Measurements from ENCODE around the gene AFF3.

AFF3 gene

DNA sequence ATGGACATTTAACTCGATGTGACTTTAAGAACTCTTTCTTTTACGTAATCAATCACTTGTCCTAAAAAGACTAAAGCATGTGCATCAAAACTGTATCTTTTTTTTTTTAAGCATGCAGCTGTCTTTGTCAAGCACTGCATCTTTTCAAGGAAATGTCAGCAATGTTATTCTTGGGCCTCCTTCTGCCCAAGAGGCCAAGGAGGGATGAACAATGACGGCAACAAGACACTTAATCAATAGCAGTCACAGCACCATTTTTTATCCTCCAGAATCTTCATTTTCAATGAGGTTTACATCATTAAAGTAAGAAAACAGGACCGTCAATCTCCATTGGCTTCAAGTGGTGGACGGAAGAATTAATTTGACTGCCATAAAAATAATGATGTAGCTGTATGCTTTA, 253.8 kb downstream of the AFF3 start:
- DNase-seq (ENCODE audit: low read depth in 3 of 3) = no peak

DNA sequence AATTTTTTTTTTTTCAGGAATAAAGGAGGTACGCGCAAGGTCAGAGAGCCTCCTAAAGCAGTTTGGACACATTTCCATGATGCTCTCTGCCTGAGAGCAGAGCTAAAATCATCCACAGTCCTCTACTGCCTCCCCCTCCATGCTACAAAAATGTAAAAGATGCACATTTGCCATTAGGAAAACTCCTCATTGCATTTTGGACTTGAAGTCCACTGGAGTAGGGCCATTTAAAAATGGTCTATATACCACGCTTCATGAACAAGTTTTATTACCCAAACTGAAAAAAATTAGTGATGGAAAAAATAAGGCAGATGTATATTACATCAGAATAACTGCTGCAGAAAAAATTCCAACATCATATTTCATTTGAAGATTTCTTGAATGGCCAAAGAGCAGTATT, 256.0 kb downstream of the AFF3 start:
- DNase-seq (ENCODE audit: low read depth in 3 of 3) = no peak

DNA sequence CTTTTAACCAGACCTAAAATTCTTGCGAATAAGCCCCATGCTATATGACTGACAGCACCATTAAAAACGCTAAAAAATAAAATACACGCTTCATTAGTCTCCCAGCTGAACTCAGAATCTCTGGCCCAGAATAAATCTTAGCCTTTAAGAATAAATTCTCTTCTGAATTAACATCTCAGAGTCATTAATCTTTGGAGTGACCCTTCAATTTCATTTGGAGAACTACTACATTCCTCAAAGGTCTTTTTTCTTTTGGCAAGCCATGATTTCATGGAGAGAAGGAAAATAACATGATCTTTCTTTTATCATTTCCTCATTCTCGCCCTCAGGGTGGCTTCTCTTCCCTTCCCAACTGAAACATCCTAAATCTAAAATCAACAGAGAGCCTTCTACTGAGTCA, 259.0 kb downstream of the AFF3 start:
- no peak for DNase-seq (ENCODE audit: low read depth in 3 of 3)

DNA sequence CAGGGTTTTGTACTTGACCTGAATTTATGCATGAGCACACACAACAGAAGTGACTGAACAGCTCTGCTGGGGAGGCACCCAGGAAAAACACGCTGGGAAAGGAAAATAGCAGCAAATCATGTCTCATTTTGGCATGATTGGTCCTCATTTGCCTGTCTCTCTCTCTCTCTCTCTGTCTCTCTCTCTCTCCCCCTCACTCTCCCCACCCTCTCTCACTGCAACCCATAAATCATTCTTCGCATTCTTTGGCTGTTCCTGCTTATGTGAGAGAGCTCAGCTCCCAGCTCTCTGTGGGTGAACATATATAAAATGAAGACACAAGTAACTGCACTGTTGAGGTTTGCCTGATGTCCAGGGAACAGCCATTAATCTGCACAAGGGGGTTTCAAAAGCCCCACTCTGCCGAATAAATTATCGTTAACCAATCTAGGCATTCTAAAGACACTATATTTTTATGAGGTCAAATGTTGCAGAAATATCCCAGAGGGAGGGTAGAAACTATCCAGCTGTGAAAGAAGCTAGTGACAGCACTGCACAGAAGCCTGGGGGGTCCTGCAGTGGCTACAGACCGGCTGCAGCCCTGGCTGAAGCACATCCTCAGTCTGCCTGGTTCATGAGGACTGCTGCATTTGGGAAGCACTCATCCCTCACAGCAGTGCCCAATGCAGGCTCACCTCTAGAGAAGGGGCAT, 260.3 kb downstream of the AFF3 start:
- no peak for DNase-seq (ENCODE audit: low read depth in 3 of 3)

DNA sequence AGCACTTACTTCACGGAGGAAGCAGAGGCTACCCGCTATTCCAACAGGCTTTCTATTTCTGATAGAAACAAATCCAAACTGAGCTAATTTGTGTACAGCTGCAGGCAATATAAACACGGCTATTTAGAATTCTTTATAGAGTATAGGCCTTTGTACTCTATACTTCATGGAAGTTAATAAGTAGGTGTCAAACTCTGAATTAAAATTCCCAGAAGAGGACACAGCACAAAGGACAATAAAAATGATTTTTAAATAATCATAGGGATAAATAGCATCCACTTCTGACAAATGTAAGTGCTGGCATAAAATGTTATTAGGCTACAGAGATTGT, 261.5 kb downstream of the AFF3 start:
- no peak for DNase-seq (ENCODE audit: low read depth in 3 of 3)

DNA sequence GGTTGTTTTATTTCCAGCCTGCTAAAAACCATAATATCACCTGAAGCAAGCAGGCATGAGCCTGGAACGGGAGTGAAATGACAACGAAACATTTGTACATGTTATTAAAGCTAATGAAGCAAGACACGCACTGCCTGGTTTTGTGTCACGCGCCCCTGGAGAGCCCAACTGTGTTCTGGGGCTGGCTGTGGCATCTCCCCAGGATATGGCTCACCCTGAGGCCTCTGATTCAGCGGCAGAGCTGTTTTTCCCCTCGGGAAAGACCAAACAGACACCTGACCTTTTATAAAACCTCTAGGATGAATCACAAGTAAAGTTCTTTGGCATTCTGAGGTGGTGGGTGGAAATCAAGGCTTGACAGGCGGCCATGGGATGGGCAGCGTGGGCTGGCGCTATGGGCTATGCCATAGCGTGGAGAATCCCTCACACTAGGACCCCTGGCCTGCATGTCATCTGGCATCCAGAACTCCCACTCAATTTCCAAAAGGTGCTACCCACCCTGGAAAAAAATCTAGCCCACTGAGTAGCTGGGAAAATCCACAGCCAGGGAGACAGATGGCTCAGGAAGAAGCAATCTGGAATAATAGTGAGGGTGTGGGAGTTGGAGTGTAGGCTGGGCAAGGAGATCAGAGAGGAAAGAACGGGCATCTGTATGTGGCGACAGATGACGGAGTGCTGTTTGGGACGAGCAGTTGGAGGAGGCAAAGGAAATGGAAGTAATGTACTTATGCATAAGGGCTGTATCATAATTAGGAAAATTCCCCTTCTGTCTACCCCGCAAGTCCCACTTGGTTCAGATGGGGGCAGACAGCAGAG, 262.0 kb downstream of the AFF3 start:
- DNase-seq (ENCODE audit: low read depth in 3 of 3) = no peak

DNA sequence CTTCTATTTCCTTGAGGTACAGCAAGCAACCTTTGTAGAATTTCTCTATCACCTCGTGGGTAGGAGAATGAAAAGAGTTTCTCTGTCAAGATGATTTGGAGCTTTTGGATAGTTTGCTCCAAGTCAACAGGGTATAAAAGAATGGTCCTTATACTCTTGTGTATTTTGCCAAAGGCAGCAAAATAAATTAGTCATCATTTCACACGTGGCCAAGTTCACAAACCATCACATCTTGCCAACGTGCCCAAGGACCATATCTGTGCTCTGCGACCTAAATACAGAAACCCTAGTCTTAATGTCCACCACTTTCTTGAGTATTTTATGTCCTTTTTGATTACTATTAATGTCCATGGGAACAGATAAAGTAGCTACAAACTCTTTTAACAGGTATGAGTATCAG, 262.9 kb downstream of the AFF3 start:
- DNase-seq (ENCODE audit: low read depth in 3 of 3) = no peak

DNA sequence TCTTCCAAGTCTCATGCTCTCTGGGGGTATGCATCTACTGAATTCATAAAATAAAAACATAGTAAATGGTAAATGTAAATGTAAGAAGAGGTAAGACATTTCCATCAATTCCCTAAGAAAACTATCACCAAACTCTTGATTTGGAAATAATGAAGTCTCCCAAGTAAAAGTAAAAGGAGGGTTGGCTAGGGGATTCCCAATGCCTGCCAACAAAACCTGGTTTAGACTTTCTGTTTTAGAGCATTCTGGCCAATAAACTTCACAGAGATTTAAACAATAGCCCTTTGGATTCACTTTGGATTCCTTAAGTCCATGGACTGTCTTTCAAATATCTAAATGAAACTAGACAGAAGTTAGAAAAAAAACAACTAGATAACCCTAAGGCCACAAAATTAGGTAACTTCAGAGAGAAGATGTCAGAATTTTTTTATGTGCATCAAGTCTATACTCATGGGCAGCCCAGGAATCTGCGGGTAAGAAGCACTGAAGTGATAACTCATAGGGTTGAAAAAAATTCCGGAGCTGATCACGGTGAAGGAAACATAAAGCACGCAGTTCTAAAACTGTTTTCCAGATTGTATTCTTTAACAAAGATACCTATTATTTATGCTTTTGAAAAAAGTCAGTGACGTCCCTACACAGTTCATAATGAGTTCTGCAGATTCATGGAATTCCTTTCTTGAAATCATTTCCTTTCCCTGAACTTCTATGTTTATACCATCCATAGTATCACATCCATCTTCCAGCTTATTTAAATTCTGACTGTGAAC, 263.6 kb downstream of the AFF3 start:
- DNase-seq (ENCODE audit: low read depth in 3 of 3) = no peak

DNA sequence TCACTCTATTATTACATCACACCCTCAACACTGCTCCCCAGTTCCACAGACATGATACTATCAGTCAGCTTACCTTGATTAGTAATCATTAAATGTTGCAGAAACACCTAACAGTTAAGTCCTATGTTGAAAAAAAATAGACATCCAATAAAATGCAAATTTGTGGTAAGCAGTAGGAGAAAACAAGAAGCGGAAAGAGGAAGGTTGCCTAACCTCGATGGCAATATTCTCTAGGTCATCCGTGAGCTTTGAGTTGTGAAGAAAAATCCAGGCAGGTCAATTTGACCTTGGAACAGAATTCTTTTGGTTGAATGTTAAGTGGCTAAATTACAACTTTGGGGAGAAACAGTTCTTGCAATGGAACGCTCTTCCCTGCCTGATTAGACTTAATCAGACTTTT, 264.4 kb downstream of the AFF3 start:
- no peak for DNase-seq (ENCODE audit: low read depth in 3 of 3)

DNA sequence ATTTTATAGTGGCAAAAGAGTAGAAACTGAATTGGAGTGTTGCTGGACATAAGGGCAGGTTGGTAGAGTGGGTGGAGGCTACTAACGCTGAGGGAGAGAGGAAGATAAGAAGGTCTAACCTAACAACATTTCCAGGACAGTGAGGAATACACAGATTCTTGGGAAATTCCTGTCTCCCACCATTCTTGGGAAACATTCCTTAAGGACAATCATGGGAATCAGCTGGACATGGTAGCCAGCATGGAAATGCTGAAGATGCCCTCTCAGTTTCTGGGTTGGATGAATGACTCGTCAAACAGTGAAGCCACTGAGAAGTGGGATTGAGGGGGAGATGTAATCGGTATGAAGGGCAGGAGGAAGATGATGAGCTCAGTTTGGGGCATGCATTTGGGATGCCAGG, 265.4 kb downstream of the AFF3 start:
- no peak for DNase-seq (ENCODE audit: low read depth in 3 of 3)

DNA sequence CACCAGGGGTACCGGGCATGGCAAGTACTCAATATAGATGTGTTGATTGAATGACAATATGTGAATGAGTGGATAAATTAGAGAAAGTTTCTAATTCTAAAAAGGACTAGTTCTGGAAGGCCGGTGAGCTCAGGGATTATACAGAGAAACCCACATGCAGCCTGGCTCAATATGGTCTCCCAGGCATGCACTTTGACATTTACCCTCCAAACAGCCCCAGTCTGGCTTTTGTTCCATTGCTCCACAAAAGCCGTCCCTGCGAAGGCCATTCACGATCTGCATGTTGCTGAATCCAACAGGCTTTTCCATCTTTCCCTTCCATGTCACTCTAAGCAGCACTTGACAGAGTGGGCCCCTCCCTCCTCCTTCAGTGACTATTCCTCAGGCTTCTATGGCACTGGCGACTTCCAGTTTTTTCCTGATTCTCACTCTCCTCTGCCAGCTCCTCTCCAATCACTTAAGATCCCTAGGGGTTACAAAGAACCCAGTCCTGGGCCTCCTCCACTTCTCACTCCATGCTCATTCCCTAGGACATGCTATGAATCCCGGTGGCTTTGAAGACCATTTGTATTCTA, 266.7 kb downstream of the AFF3 start:
- no peak for DNase-seq (ENCODE audit: low read depth in 3 of 3)

DNA sequence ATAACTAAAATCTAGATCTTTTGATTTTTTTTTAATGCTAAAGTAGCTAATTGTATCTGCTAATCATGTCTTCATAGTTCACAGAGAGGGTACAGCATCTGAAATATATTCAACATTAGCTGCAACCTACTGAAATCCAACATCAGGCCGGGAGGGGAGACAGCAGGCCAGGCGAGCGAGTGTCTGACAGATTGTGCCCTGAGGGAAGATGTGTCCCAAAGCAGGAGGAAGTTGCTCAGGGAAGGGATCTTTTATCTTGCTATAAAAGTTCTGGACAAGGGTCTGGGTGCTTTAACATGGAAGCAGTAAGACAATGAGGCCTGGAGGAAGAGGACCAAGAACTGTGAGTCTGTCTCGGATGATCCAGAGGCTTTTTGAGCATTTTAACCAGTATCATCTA, 274.1 kb downstream of the AFF3 start:
- no peak for DNase-seq (ENCODE audit: low read depth in 3 of 3)

DNA sequence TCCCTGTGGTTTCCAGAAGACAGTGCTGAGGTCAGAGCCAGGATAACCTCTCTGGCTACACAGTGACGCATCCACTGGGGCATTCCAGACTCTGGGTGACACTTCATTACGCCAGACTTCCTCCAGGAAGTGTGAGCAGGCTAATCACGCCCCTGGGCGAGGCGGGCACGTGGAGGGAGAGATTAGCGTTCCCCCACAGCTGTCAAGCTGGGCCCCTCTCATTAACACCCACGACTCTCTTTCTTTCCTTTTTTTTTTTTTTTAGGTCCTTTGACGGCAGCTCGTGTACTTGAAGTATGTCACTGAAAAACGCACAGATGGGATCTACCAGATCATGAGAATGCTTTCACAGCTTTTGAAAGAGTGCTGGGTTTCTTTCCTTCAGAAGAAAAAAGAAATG, 274.6 kb downstream of the AFF3 start:
- no peak for DNase-seq (ENCODE audit: low read depth in 3 of 3)

DNA sequence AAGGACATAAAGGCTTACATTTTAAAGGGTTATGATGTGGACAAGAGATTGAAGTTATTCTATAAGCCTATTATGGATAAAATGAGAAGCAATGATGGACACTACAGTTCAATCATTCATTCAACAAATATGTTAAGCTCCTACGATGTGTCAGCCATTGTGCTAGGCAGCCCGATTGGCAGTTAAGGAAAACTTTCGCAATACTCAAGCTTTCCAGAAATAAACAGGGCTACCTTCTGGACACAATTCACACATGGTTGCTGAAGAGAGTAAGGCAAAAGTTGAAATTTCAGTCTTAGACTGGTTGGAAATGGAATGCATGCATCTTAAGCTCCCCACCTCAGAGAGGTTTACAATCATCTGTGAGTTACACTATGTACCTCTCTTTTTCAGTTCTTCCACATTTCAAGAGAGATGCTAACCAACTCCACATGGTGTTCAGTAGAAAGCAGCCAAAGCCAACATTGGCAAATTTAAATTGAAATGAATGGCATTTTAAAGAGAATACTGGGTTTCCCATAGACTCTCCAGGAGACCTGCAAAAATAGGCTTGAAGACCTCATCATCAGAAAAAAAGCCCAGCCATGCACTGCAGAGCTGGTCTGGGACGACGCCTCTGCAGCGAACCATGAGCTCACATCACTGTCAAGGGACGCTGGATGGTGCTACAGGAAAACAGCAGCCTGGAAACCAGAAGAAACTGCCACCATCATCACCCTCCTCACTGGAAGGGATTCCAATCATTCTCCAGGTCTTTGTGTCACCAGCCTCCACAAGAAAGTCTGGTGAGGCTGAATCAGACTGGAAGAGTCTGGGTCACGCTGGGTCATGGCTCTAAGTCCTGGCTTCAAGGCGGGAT, 276.3 kb downstream of the AFF3 start:
- no peak for DNase-seq (ENCODE audit: low read depth in 3 of 3)

DNA sequence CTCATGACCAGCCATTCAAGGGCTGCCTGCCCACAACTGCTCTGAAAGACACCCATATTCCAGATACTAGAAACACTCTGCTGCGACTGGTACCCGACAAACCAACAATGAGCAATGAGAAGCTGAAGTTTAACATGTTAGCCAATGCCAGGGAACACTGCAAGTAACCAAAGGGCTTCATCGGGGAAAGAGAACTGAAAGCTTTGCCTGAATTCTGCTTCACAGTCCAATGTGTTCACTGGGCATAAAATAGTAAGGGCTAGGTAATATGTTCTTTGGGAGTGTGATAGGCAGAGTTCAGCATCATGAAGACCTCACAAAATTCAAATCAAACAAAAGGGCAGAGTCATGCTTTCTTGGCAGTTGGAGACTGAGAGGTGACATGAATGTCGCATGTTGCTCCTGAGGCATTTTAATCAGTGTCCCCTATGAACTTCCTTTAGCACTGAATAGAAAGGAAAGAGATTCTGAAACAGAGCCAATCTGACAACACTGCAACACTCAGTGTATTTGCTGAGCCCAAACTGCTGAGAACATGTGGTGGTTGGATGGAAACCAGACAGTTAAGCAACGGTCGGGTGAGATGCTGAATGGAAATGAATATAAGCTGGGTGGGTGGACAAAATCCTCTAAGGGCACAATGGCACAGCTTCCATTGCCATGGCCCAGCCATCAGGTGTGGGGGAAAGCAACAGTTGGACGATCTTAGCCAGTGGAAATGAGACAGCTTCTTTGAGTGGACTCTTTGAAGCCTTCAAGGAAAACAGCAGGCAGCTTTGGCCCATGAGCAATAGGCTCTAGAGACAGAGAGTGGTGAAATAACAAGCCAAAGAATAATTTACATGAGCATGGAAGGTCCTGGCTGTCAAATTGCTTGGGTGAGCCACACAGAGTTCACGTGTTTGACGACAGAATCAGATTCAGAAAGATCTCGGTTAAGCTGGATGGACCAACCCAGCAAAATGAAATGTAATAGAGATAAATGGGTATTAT, 277.5 kb downstream of the AFF3 start:
- DNase-seq (ENCODE audit: low read depth in 3 of 3) = no peak

DNA sequence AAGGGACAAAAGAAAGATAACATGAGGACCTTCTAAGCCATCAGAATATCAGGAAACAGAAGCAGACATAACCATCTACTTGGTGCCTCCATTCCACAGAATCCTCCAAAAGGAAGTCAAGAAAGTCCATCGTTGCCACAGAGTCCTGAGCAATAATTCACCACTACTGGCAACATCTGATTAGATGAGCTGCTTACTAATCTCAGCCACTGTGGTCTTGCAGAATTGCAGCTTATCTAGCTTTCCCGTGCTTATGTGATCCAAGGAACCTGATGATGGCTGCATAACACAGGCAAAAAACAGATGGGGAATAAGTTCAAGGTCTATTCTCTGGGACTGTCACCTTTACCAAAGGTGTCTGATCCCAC, 278.5 kb downstream of the AFF3 start:
- DNase-seq (ENCODE audit: low read depth in 3 of 3) = no peak

DNA sequence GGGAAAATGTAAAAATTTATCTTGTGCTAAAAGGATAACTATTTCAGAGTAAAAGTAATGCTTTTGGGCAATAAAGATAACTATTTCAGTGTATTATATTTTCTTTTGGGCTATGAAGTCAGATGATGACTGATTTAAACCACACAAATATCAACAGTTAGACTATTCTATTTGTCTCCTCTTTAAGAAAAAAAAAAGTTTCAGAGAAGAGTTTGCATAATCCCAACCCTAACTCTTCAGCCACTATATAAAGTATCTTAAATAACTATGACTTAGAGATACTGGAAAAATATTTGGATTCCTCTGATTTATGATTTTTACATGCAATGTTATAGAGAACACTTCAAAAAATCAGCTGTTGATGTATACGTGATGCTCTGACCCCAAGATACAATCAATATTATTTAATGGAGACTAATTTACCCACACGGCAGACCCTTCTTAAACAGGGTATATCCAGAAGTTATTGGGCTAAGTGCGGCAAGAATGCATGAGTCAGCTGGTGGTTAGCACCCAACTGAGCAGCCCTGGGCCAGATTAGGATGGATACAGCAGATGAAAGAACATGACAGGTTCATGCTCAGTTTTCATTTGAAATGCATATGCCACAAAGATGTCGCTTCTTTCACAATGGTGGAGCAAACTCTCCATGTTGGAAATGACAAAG, 279.0 kb downstream of the AFF3 start:
- no peak for DNase-seq (ENCODE audit: low read depth in 3 of 3)

DNA sequence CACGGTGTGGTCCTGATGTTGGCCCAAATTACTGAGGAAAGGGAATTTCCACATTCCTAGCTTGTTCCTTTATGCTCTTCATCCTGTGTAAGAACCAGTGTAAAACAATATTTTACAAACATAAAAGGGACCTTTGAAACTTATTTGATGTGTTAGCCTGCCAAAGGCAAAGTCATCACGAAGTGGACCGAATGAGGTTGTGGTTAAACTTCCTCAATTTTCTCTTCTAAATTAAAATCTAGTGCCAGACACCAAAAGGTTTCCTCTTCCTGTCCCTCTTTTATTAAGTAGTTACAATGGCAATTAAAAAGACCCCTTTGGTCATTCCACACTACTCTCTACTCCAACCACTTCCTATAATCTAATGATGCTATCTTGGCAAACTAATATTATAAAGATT, 279.8 kb downstream of the AFF3 start:
- DNase-seq (ENCODE audit: low read depth in 3 of 3) = no peak

DNA sequence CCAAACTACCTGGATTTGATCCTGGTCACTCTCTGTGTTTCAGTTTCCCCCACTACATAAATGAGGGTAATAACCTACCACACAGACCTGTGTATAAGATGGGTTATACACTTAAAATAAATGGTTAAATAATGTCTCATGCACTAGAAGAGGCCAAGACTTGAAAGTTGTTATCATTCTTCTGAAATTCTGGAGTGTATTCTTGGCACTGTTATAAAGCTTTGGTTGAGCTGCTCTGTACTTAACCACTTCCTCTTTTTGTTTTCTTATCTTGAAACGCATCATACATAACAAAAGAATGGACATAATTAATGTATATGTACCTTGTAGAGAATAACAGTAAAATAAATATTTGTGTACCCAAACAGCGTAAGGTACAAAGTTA, 281.0 kb downstream of the AFF3 start:
- no peak for DNase-seq (ENCODE audit: low read depth in 3 of 3)

All from stimulated activated CD4-positive, alpha-beta T cell treated with anti-CD3 and anti-CD28 coated beads, TNF-alpha, amount 100 ng/mL, for 24 hours (primary cell).